Ishikawa (cell line): ENCODE results near the gene FEM1C.

Experiments
- CEBPB ChIP-seq: IDR thresholded peaks from 2 replicates; pipeline ENCODE4 v1.6.1; 2012
- CREB1 ChIP-seq: IDR thresholded peaks from 2 replicates; pipeline ENCODE4 v1.6.1; 2012; ENCODE audit warnings: low read depth
- EGR1 ChIP-seq: IDR thresholded peaks from 2 replicates; pipeline ENCODE4 v1.6.1; 2012
- EP300 ChIP-seq: IDR thresholded peaks from 2 replicates; pipeline ENCODE4 v1.6.1; 2012; ENCODE audit warnings: borderline replicate concordance
- FOXM1 ChIP-seq: IDR thresholded peaks from 2 replicates; pipeline ENCODE4 v1.6.1; 2012; ENCODE audit warnings: low read depth, borderline replicate concordance
- RAD21 ChIP-seq: IDR thresholded peaks from 2 replicates; pipeline ENCODE4 v1.6.1; 2012; ENCODE audit warnings: low read depth
- TAF1 ChIP-seq: IDR thresholded peaks from 2 replicates; pipeline ENCODE4 v1.6.1; 2012; ENCODE audit warnings: low read depth, mild to moderate bottlenecking
- YY1 ChIP-seq: IDR thresholded peaks from 2 replicates; pipeline ENCODE4 v1.6.1; 2012; ENCODE audit warnings: low read depth
- ZBTB7A ChIP-seq: IDR thresholded peaks from 2 replicates; pipeline ENCODE4 v1.6.1; 2012; ENCODE audit warnings: low read depth
- TF ChIP-seq, protein P1 (sequence below): IDR thresholded peaks from 2 replicates; pipeline ENCODE4 v1.6.1; 2012
- TF ChIP-seq, protein P2 (sequence below): IDR thresholded peaks from 2 replicates; pipeline ENCODE4 v1.6.1; 2012; ENCODE audit warnings: low read depth, mild to moderate bottlenecking
- TF ChIP-seq, protein P3 (sequence below): IDR thresholded peaks from 2 replicates; pipeline ENCODE4 v1.6.1; 2012

DNA sequence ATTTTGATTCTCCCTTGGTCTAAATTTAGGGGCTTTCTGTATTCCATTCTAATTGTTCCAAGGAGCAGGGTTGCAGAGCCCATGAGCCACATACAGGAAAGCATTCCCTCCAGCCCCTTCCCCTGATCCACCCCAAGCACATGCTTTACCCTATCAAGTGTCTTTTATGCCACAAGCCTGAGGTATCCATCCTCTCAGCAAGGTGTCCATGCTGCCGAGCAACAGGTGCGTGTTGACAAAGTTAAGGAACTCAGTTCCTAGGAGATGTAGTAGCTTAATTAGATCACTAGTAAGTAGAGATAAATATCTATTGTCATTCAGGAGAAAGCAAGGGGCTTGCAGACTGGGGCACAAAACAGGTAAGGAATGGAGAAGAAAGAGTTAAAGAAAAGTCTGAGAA is 57.8 kb downstream of the FEM1C start:
- TF ChIP-seq, protein P1, sequence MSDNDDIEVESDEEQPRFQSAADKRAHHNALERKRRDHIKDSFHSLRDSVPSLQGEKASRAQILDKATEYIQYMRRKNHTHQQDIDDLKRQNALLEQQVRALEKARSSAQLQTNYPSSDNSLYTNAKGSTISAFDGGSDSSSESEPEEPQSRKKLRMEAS, result no peak
- TF ChIP-seq TAF1 (no peak), EGR1 (no peak), ZBTB7A (no peak), YY1 (no peak), EP300 (no peak), FOXM1 (no peak), RAD21 (no peak), CREB1 (no peak), CEBPB (no peak)
- TF ChIP-seq, protein P2, sequence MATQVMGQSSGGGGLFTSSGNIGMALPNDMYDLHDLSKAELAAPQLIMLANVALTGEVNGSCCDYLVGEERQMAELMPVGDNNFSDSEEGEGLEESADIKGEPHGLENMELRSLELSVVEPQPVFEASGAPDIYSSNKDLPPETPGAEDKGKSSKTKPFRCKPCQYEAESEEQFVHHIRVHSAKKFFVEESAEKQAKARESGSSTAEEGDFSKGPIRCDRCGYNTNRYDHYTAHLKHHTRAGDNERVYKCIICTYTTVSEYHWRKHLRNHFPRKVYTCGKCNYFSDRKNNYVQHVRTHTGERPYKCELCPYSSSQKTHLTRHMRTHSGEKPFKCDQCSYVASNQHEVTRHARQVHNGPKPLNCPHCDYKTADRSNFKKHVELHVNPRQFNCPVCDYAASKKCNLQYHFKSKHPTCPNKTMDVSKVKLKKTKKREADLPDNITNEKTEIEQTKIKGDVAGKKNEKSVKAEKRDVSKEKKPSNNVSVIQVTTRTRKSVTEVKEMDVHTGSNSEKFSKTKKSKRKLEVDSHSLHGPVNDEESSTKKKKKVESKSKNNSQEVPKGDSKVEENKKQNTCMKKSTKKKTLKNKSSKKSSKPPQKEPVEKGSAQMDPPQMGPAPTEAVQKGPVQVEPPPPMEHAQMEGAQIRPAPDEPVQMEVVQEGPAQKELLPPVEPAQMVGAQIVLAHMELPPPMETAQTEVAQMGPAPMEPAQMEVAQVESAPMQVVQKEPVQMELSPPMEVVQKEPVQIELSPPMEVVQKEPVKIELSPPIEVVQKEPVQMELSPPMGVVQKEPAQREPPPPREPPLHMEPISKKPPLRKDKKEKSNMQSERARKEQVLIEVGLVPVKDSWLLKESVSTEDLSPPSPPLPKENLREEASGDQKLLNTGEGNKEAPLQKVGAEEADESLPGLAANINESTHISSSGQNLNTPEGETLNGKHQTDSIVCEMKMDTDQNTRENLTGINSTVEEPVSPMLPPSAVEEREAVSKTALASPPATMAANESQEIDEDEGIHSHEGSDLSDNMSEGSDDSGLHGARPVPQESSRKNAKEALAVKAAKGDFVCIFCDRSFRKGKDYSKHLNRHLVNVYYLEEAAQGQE, result no peak
- TF ChIP-seq, protein P3, sequence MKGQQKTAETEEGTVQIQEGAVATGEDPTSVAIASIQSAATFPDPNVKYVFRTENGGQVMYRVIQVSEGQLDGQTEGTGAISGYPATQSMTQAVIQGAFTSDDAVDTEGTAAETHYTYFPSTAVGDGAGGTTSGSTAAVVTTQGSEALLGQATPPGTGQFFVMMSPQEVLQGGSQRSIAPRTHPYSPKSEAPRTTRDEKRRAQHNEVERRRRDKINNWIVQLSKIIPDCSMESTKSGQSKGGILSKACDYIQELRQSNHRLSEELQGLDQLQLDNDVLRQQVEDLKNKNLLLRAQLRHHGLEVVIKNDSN, result no peak
